GM12878 (cell line): ENCODE data around the gene TNK2. TPM values are rescaled to one million over a fixed set of nuclear protein-coding genes. Genes with fewer than 3 reads are reported as not detected.

Experiments
- ATAC-seq: fragments of 200-7000 bp; cut with Tn5 transposase; 3 replicates; pipeline ENCODE4 v1.9.1; 2020; ENCODE audit warnings: mild to moderate bottlenecking, moderate library complexity
- BruUV-seq: library from RNA; stranded (reverse); fragments of 400-500 nt; replicated peaks from 2 replicates; lab custom pipeline; 2021; lab: Mats Ljungman, UMichigan
- CTCF ChIA-PET: fragments of 300-600 bp; sonication (Branson Sonifier 250); formaldehyde crosslinking; extraction: SDS; loops from one replicate; lab custom pipeline; 2021; ENCODE audit warnings: inconsistent platforms; lab: Yijun Ruan, JAX
- POLR2A ChIA-PET: fragments of 350-600 bp; formaldehyde crosslinking; extraction: SDS; loops from one replicate; lab custom pipeline; 2021; ENCODE audit warnings: inconsistent platforms; lab: Charles Lee
- RAD21 ChIA-PET: fragments of 300-600 bp; sonication (Branson Sonifier 250); formaldehyde crosslinking; loops from one replicate; lab custom pipeline; 2023; ENCODE audit warnings: antibody characterized with exemption; ENCODE audit not compliant: unreplicated experiment; lab: Charles Lee
- SMC1A ChIA-PET: fragments of 300-600 bp; sonication (Branson Sonifier 250); formaldehyde crosslinking; loops from one replicate; lab custom pipeline; 2023; ENCODE audit not compliant: unreplicated experiment, uncharacterized antibody; lab: Charles Lee
- DNase-seq: peaks from one replicate; pipeline ENCODE4 v3.0.0-alpha.2; 2011; ENCODE audit warnings: low read depth, low spot score
- FAIRE-seq: peaks from 3 replicates; lab custom pipeline; 2011; peaks lifted over from hg19 to GRCh38; lab: Jason Lieb, UNC
- H2AFZ ChIP-seq: 2 replicates; pipeline ENCODE4 v1.6.0; 2011; ENCODE audit warnings: low read depth, low read length, control low read depth; ENCODE audit not compliant: control insufficient read depth
- H3K27ac ChIP-seq: 2 replicates; pipeline ENCODE4 v1.5.1; 2011; ENCODE audit warnings: control low read depth; ENCODE audit not compliant: control insufficient read depth, insufficient read depth
- H3K27me3 ChIP-seq, 2 experiments: replicated peaks in 1 of 2; 2 replicates each; pipeline versions ENCODE4 v1.6.0 to v1.6.1; 2011; ENCODE audit warnings: low read length in 1 of 2; ENCODE audit not compliant: control insufficient read depth in 2 of 2, insufficient read depth in 2 of 2
- H3K36me3 ChIP-seq, 2 experiments: 2 replicates each; pipeline ENCODE4 v1.5.1; 2011; ENCODE audit warnings: low read length in 1 of 2; ENCODE audit not compliant: control insufficient read depth in 2 of 2, insufficient read depth in 2 of 2
- H3K4me1 ChIP-seq: 2 replicates; pipeline ENCODE4 v1.6.1; 2011; ENCODE audit warnings: mild to moderate bottlenecking, low read length, moderate library complexity, mixed read lengths; ENCODE audit not compliant: control insufficient read depth, insufficient read depth
- H3K4me2 ChIP-seq: 2 replicates; pipeline ENCODE4 v1.6.0; 2011; ENCODE audit warnings: control low read depth; ENCODE audit not compliant: control insufficient read depth, insufficient read depth
- H3K4me3 ChIP-seq: fragments of 200-600 bp; sonication (generic); 2 replicates; pipeline ENCODE4 v1.5.1; 2016
- H3K79me2 ChIP-seq: 2 replicates; pipeline ENCODE4 v1.6.0; 2011; ENCODE audit warnings: low read length; ENCODE audit not compliant: control insufficient read depth, insufficient read depth
- H3K9ac ChIP-seq: 2 replicates; pipeline ENCODE4 v1.8.0; 2011; ENCODE audit warnings: low read length, control low read depth, mixed read lengths; ENCODE audit not compliant: control insufficient read depth, insufficient read depth
- H3K9me3 ChIP-seq: replicated peaks from 3 replicates; pipeline ENCODE4 v1.5.1; 2011; ENCODE audit warnings: mild to moderate bottlenecking, low read length; ENCODE audit not compliant: control insufficient read depth, insufficient read depth
- H4K20me1 ChIP-seq: 2 replicates; pipeline ENCODE4 v1.6.0; 2011; ENCODE audit not compliant: control insufficient read depth, insufficient read depth
- BCL11A ChIP-seq: IDR thresholded peaks from 2 replicates; pipeline ENCODE4 v1.6.1; 2011; ENCODE audit warnings: low read depth, low read length
- MEF2B ChIP-seq: fragments of 450-650 bp; IDR thresholded peaks from 2 replicates; pipeline ENCODE4 v1.6.1; 2018; ENCODE audit warnings: mild to moderate bottlenecking, moderate library complexity; ENCODE audit not compliant: partially characterized antibody, poor library complexity, severe bottlenecking
- NR2C2 ChIP-seq: IDR thresholded peaks from 2 replicates; pipeline ENCODE4 v1.6.1; 2011; ENCODE audit warnings: borderline replicate concordance, low read depth; ENCODE audit not compliant: control insufficient read depth, insufficient read length
- NR2F1 ChIP-seq: fragments of 450-650 bp; conservative IDR thresholded peaks from 2 replicates; pipeline ENCODE4 v1.6.1; 2017; ENCODE audit warnings: mild to moderate bottlenecking
- RAD51 ChIP-seq: fragments of 450-650 bp; IDR thresholded peaks from 2 replicates; pipeline ENCODE4 v1.6.1; 2016; ENCODE audit warnings: moderate library complexity, mild to moderate bottlenecking, inconsistent platforms
- TAF1 ChIP-seq: IDR thresholded peaks from 2 replicates; pipeline ENCODE4 v1.6.1; 2011; ENCODE audit warnings: mild to moderate bottlenecking, low read depth, low read length, borderline replicate concordance
- TCF3 ChIP-seq: IDR thresholded peaks from 2 replicates; pipeline ENCODE4 v1.6.1; 2012; ENCODE audit warnings: low read depth, mild to moderate bottlenecking, low read length, borderline replicate concordance; ENCODE audit not compliant: insufficient read depth
- ZBED1 ChIP-seq: IDR thresholded peaks from 2 replicates; pipeline ENCODE4 v1.6.1; 2016; ENCODE audit warnings: borderline replicate concordance
- WGBS: methylation state at CpG from one replicate; pipeline ENCODE4 v1.1.6; 2016; ENCODE audit warnings: low lambda C conversion rate; ENCODE audit not compliant: insufficient replicate concordance, insufficient coverage; ENCODE audit errors: missing lambda C conversion rate; 5-methylcytosine and 5-hydroxymethylcytosine counted together
- in situ Hi-C: fragments of 300-500 bp; cut with MboI; formaldehyde crosslinking; loops from 9 replicates; pipeline ENCODE4 v1.14.3; 2018; ENCODE audit warnings: mixed read lengths
- intact Hi-C: fragments of 100-400 bp; cut with micrococcal nuclease; formaldehyde crosslinking; loops from one replicate; pipeline ENCODE4 v1.14.2; 2022; ENCODE audit not compliant: unreplicated experiment
- polyA plus RNA-seq, 11 experiments: library from polyadenylated mRNA; depleted of rRNA in 4 of 11; unstranded in 6 of 11; stranded (reverse) in 5 of 11; fragments of >200 nt; fragmentation: Nextera tagmentation in 4 of 11; fragmentation: Illumina TruSeq in 1 of 11; extraction: Ambion mirVana in 4 of 11; extraction: Trizol in 1 of 11; gene quantifications; 1 replicate in 1 of 11; 2 replicates in 10 of 11; pipeline versions ENCODE4 v1.2.1 to v1.2.3, GENCODE V29; 2011 to 2016; ENCODE audit warnings: inconsistent platforms in 2 of 11, missing spikeins in 2 of 11, low read depth in 1 of 11
- total RNA-seq, 4 experiments: library from RNA; depleted of rRNA in 3 of 4; stranded (reverse); fragments of >200 nt in 3 of 4; fragmentation: Illumina TruSeq in 1 of 4; extraction: Trizol in 1 of 4; gene quantifications; 2 replicates each; pipeline versions ENCODE4 v1.2.1 to v1.2.3, GENCODE V29; 2013 to 2021
- TF ChIP-seq, protein P1 (sequence below): IDR thresholded peaks from 2 replicates; pipeline ENCODE4 v1.6.1; 2011; ENCODE audit warnings: mild to moderate bottlenecking, low read depth, low read length, moderate library complexity; ENCODE audit not compliant: insufficient replicate concordance
- TF ChIP-seq, protein P2 (sequence below): fragments of 450-650 bp; formaldehyde crosslinking; IDR thresholded peaks from 2 replicates; pipeline ENCODE4 v1.4.0; 2022; ENCODE audit warnings: mild to moderate bottlenecking, moderate library complexity
- TF ChIP-seq, protein P3 (sequence below): fragments of 450-650 bp; IDR thresholded peaks from 2 replicates; pipeline ENCODE4 v1.6.1; 2017; ENCODE audit warnings: mild to moderate bottlenecking, low read depth, inconsistent platforms; ENCODE audit not compliant: poor library complexity, severe bottlenecking
- TF ChIP-seq, protein P4 (sequence below): IDR thresholded peaks from 2 replicates; pipeline ENCODE4 v1.6.1; 2011; ENCODE audit warnings: low read depth, mild to moderate bottlenecking, low read length, moderate library complexity, borderline replicate concordance; ENCODE audit errors: extremely low read depth
- TF ChIP-seq, protein P5 (sequence below): IDR thresholded peaks from 2 replicates; pipeline ENCODE4 v1.6.1; 2012; ENCODE audit warnings: low read depth, low read length, improper control_type of control experiment

TNK2 gene
- total and polyA plus RNA-seq, 10 of the 15 experiments (the other 5 are each of a cell fraction or from before 2014, with no cell fraction given) = 0.13 to 47.8 (median 10.8) TPM

DNA sequence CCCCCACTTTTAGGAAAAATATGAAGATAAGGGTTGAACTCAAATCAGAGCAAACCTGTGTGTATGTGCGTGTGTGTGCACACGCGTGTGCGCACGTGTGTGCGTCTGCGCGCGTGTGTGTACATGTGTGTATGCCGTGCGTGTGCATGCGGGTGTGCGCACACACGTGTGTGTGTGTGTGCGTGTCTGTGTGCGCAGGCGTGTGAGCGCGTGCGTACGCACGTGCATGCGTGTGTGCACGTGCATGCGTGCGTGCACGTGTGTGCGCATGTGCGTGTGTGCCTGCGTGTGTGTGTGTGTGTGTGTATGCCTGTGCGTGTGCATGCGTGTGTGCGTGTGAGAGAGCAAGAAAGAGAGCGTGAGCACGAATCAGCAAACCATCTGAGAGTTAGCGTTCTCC is 20.7 kb downstream of the TNK2 start:
- ATAC-seq = no peak
- Histone ChIP-seq H3K27me3 (no peaks in the 10 kb centered on the region), H3K4me2 (no peak overlapping the region), H4K20me1 (no peaks in the 10 kb centered on the region), H2AFZ (no peak overlapping the region), H3K79me2 (no peaks in the 10 kb centered on the region), H3K9ac (no peak overlapping the region), H3K9me3 (no peaks in the 10 kb centered on the region), H3K4me1 (no peaks in the 10 kb centered on the region), H3K4me3 (no peak overlapping the region), H3K36me3 (peaks cover 8% of the 10 kb centered on the region in 2 experiments; a peak in 3 of 4 replicates), H3K27ac (no peak overlapping the region)
- intact Hi-C loops = no loop called here
- RAD21 ChIA-PET = no interaction called here
- FAIRE-seq = no peak
- CTCF ChIA-PET = no interaction called here
- no peak for DNase-seq
- 99% methylated on average over 34 of the region's 36 CpGs for WGBS
- in situ Hi-C loops = no loop called here
- no TSS peak for BruUV-seq
- SMC1A ChIA-PET = no interaction called here
- POLR2A ChIA-PET = no interaction called here
- TF ChIP-seq BCL11A = no peak
- TF ChIP-seq ZBED1 = no peak
- no peak for TF ChIP-seq TAF1
- TF ChIP-seq, protein P1, sequence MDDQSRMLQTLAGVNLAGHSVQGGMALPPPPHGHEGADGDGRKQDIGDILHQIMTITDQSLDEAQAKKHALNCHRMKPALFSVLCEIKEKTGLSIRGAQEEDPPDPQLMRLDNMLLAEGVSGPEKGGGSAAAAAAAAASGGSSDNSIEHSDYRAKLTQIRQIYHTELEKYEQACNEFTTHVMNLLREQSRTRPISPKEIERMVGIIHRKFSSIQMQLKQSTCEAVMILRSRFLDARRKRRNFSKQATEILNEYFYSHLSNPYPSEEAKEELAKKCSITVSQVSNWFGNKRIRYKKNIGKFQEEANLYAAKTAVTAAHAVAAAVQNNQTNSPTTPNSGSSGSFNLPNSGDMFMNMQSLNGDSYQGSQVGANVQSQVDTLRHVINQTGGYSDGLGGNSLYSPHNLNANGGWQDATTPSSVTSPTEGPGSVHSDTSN = peak; percentile 67
- TF ChIP-seq, protein P2, sequence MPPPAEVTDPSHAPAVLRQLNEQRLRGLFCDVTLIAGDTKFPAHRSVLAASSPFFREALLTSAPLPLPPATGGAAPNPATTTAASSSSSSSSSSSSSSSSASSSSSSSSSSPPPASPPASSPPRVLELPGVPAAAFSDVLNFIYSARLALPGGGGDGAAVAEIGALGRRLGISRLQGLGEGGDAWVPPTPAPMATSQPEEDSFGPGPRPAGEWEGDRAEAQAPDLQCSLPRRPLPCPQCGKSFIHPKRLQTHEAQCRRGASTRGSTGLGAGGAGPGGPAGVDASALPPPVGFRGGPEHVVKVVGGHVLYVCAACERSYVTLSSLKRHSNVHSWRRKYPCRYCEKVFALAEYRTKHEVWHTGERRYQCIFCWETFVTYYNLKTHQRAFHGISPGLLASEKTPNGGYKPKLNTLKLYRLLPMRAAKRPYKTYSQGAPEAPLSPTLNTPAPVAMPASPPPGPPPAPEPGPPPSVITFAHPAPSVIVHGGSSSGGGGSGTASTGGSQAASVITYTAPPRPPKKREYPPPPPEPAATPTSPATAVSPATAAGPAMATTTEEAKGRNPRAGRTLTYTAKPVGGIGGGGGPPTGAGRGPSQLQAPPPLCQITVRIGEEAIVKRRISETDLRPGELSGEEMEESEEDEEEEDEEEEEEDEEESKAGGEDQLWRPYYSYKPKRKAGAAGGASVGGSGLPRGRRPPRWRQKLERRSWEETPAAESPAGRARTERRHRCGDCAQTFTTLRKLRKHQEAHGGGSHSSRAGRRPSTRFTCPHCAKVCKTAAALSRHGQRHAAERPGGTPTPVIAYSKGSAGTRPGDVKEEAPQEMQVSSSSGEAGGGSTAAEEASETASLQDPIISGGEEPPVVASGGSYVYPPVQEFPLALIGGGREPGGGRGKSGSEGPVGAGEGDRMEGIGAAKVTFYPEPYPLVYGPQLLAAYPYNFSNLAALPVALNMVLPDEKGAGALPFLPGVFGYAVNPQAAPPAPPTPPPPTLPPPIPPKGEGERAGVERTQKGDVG (CRISPR knock-in tag) = no peak
- TF ChIP-seq, protein P3, sequence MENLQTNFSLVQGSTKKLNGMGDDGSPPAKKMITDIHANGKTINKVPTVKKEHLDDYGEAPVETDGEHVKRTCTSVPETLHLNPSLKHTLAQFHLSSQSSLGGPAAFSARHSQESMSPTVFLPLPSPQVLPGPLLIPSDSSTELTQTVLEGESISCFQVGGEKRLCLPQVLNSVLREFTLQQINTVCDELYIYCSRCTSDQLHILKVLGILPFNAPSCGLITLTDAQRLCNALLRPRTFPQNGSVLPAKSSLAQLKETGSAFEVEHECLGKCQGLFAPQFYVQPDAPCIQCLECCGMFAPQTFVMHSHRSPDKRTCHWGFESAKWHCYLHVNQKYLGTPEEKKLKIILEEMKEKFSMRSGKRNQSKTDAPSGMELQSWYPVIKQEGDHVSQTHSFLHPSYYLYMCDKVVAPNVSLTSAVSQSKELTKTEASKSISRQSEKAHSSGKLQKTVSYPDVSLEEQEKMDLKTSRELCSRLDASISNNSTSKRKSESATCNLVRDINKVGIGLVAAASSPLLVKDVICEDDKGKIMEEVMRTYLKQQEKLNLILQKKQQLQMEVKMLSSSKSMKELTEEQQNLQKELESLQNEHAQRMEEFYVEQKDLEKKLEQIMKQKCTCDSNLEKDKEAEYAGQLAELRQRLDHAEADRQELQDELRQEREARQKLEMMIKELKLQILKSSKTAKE = no peak
- TF ChIP-seq, protein P4, sequence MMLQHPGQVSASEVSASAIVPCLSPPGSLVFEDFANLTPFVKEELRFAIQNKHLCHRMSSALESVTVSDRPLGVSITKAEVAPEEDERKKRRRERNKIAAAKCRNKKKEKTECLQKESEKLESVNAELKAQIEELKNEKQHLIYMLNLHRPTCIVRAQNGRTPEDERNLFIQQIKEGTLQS = no peak
- TF ChIP-seq NR2C2 = no peak
- TF ChIP-seq MEF2B = no peak
- TF ChIP-seq RAD51 = no peak
- TF ChIP-seq, protein P5, sequence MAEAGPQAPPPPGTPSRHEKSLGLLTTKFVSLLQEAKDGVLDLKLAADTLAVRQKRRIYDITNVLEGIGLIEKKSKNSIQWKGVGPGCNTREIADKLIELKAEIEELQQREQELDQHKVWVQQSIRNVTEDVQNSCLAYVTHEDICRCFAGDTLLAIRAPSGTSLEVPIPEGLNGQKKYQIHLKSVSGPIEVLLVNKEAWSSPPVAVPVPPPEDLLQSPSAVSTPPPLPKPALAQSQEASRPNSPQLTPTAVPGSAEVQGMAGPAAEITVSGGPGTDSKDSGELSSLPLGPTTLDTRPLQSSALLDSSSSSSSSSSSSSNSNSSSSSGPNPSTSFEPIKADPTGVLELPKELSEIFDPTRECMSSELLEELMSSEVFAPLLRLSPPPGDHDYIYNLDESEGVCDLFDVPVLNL = no peak
- TF ChIP-seq TCF3 = peak; percentile 89
- no peak for TF ChIP-seq NR2F1
